C4-2B (cell line): ENCODE results near the gene SGIP1.

Experiments used
- ZFX ChIP-seq: fragments of 450-650 bp; IDR thresholded peaks from 2 replicates; pipeline ENCODE4 v1.6.1; 2017
- TF ChIP-seq, protein P1 (sequence below): fragments of 450-650 bp; conservative IDR thresholded peaks from 2 replicates; pipeline ENCODE4 v1.5.1; 2017; ENCODE audit warnings: mild to moderate bottlenecking

DNA sequence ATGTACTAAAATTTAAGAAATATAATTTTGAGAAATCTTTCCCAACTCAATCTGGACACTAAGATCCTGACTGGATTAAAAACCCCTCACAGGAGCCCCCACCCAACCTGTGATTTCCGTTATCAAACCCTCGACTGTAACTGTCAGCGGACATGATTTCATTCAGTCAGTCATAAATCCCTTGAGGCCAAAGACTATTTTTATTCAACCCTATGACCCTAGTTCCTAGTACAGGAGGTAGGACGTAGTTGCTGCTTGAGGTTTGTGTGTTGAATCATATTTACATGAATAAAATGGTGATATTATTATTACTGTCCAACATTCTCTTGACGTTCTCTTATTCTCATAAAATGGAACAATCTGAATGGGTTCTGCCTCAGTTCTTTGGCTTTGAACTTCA lies 145.2 kb downstream of the SGIP1 start:
- TF ChIP-seq, protein P1, sequence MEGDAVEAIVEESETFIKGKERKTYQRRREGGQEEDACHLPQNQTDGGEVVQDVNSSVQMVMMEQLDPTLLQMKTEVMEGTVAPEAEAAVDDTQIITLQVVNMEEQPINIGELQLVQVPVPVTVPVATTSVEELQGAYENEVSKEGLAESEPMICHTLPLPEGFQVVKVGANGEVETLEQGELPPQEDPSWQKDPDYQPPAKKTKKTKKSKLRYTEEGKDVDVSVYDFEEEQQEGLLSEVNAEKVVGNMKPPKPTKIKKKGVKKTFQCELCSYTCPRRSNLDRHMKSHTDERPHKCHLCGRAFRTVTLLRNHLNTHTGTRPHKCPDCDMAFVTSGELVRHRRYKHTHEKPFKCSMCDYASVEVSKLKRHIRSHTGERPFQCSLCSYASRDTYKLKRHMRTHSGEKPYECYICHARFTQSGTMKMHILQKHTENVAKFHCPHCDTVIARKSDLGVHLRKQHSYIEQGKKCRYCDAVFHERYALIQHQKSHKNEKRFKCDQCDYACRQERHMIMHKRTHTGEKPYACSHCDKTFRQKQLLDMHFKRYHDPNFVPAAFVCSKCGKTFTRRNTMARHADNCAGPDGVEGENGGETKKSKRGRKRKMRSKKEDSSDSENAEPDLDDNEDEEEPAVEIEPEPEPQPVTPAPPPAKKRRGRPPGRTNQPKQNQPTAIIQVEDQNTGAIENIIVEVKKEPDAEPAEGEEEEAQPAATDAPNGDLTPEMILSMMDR = no peak
- no peak for TF ChIP-seq ZFX
